ENCODE measurements around the gene RTL9. TPM values are rescaled to one million over a fixed set of nuclear protein-coding genes. Genes with fewer than 3 reads are reported as not detected.

Gene RTL9
- total RNA-seq, 1 donor from 2014 or later = not detected

DNA sequence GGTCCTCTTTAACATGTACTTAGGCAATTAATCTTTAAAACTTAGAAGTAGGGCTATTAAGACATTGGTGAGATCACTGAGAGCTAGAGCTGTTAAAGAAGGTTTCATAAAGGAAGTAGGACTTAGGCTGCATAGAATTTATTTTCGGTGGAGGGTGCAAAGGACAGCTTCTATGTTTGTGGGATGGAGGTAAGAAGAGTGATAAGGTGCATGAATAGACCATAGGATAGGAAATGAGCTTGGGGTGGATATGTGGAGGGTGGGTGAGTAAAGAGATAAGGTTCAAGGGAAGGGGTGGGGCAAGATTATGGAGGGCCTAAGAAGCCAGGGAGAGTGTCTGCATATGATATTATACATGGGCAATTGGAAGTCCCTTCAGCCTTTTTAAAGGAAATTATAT is 15.9 kb downstream of the RTL9 start:
- intact Hi-C loops (cut with micrococcal nuclease) = no loop called here
- Mint-ChIP-seq H3K4me3 (ENCODE audit: low read depth) (no peak overlapping the region), H3K36me3 (ENCODE audit: low read depth) (no peaks in the 10 kb centered on the region), H3K9me3 (no peaks in the 10 kb centered on the region), H3K27ac (no peak overlapping the region), H3K27me3 (ENCODE audit: low read depth) (peaks cover 2% of the 10 kb centered on the region), H3K4me1 (ENCODE audit: low read depth) (no peaks in the 10 kb centered on the region)
- no peak for DNase-seq (ENCODE audit: low spot score)

DNA sequence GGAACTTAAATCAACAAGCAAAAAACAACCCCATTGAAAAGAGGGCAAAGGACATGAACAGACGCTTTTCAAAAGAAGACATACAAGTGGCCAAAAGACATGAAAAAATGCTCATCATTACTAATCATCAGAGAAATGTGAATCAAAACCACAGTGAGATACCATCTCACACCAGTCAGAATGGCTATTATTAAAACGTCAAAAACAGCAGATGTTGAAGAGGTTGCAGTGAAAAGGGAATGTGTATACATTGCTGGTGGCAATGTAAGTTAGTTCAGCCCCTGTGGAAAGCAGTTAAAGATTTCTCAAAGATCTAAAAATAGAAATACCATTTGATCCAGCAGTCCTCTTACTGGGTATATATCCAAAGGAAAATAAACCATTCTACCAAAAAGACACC is 22.6 kb downstream of the RTL9 start:
- H3K4me3 Mint-ChIP-seq (ENCODE audit: low read depth) = no peak overlapping the region
- no peaks in the 10 kb centered on the region for H3K9me3 Mint-ChIP-seq
- H3K4me1 Mint-ChIP-seq (ENCODE audit: low read depth) = no peaks in the 10 kb centered on the region
- H3K27ac Mint-ChIP-seq = no peak overlapping the region
- peaks cover 2% of the 10 kb centered on the region for H3K27me3 Mint-ChIP-seq (ENCODE audit: low read depth)
- intact Hi-C loops (cut with micrococcal nuclease) = no loop called here
- H3K36me3 Mint-ChIP-seq (ENCODE audit: low read depth) = no peaks in the 10 kb centered on the region
- no peak for DNase-seq (ENCODE audit: low spot score)

DNA sequence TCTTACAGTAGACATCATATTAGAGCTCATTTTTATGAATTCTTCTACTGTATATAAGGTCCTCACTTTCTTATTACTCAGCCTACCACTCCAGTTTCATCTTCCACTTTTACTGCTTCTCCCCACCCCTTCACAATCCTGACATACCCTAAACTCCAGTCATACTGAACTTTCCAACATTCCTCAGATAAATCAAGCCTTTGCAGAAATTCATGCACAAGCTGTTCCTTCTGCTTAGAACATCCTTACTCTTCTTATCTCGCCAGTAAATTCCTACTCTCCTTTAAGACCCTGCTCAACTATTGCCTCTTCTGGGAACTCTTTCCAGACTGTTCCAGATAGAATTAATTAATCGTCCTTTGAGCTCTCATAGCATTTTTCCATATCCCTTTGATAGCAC is 24.8 kb downstream of the RTL9 start:
- H3K4me1 Mint-ChIP-seq (ENCODE audit: low read depth) = no peaks in the 10 kb centered on the region
- H3K4me3 Mint-ChIP-seq (ENCODE audit: low read depth) = no peak overlapping the region
- no peaks in the 10 kb centered on the region for H3K9me3 Mint-ChIP-seq
- intact Hi-C loops (cut with micrococcal nuclease) = no loop called here
- H3K27me3 Mint-ChIP-seq (ENCODE audit: low read depth) = peaks cover 5% of the 10 kb centered on the region
- no peak overlapping the region for H3K27ac Mint-ChIP-seq
- DNase-seq (ENCODE audit: low spot score) = no peak
- no peaks in the 10 kb centered on the region for H3K36me3 Mint-ChIP-seq (ENCODE audit: low read depth)

DNA sequence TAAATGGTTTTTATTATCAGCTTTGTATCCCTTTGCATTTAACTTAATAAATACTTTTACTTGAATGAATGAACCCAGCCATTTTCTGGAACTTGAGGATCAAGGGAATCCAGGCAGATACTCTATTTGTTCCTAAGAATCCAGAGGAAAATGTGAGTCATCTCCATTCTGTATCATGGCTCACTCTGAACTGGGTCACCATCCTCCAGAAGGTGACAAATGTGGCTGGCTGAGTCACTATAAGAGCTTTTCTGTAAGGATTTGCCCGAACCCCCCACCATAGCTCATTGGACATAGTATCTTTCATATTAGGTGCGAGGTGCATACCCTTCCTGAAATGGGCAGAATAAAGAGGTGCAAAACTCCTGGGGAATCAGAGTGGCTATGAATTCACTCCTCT is 25.8 kb downstream of the RTL9 start:
- intact Hi-C loops (cut with micrococcal nuclease) = no loop called here
- DNase-seq (ENCODE audit: low spot score) = no peak
- H3K4me1 Mint-ChIP-seq (ENCODE audit: low read depth) = no peaks in the 10 kb centered on the region
- H3K27me3 Mint-ChIP-seq (ENCODE audit: low read depth) = peaks cover 5% of the 10 kb centered on the region
- H3K36me3 Mint-ChIP-seq (ENCODE audit: low read depth) = no peaks in the 10 kb centered on the region
- H3K4me3 Mint-ChIP-seq (ENCODE audit: low read depth) = no peak overlapping the region
- no peaks in the 10 kb centered on the region for H3K9me3 Mint-ChIP-seq
- H3K27ac Mint-ChIP-seq = no peak overlapping the region

DNA sequence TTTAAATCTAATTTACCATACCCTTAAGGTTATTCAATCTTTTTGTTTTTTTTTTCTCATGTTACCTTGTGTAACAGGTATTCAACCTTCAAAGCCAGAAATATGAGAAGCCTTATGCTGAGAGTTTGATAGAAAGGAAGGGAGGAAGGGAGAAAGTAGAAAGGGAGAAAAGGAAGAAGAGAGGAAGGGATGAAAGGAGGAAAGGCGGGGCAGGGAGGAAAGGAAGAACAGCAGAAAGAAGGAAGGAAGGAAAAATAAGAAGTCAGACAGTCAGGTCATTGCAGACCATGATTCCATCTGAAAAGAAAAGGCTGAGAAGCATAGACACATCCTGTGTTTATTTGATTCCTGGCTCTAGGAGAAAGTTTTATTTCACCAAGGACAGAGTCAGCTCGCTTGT is 30.9 kb downstream of the RTL9 start:
- intact Hi-C loops (cut with micrococcal nuclease) = no loop called here
- DNase-seq (ENCODE audit: low spot score) = no peak
- no peaks in the 10 kb centered on the region for H3K4me1 Mint-ChIP-seq (ENCODE audit: low read depth)
- H3K9me3 Mint-ChIP-seq = no peaks in the 10 kb centered on the region
- H3K27me3 Mint-ChIP-seq (ENCODE audit: low read depth) = peaks cover 10% of the 10 kb centered on the region
- H3K27ac Mint-ChIP-seq = no peak overlapping the region
- H3K4me3 Mint-ChIP-seq (ENCODE audit: low read depth) = no peak overlapping the region
- H3K36me3 Mint-ChIP-seq (ENCODE audit: low read depth) = no peaks in the 10 kb centered on the region

DNA sequence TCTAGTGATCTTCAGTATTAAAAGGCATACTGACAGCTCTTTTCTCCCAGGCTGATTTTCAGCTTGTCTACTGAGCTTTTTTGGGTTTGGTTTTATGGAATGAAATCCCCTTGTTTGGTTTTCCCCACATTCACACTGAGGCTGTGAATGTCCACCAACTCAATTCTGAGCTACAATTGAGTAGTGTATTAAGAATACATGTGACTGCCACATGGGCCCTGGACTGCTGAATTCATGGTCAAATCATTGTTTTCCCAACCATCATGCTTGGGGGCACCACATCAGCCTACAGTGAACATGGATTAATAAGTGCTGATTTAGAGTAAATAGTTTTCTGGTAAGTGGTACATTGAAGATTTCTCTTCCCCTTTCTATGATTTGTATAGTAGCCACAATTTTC is 32.4 kb downstream of the RTL9 start:
- Mint-ChIP-seq H3K36me3 (ENCODE audit: low read depth) (no peaks in the 10 kb centered on the region), H3K9me3 (no peaks in the 10 kb centered on the region), H3K27ac (no peak overlapping the region), H3K4me1 (ENCODE audit: low read depth) (no peaks in the 10 kb centered on the region), H3K4me3 (ENCODE audit: low read depth) (no peak overlapping the region), H3K27me3 (ENCODE audit: low read depth) (peaks cover 10% of the 10 kb centered on the region)
- intact Hi-C loops (cut with micrococcal nuclease) = no loop called here
- no peak for DNase-seq (ENCODE audit: low spot score)

DNA sequence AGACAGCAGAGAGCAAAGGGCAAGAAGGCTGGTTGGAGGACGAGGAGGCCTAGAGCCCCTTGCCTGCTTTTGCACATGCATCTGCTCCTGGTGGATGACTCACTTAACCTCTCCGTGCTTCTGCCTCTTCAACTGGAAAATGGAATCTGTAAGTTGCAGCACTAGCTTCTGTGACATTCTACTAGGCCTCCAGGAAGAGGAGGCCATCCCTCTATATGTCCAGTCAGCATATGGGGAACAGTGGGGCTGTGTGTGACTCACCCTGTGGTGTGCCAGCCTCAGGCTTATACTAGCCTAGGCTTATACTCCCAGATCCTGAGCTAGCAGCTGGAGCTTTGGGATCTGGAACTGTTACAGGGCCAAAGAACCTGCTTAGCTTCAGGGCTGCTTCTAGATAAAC is 36.0 kb downstream of the RTL9 start:
- Mint-ChIP-seq H3K4me1 (ENCODE audit: low read depth) (no peaks in the 10 kb centered on the region), H3K27ac (no peak overlapping the region), H3K27me3 (ENCODE audit: low read depth) (peaks cover 6% of the 10 kb centered on the region), H3K36me3 (ENCODE audit: low read depth) (no peaks in the 10 kb centered on the region), H3K9me3 (no peaks in the 10 kb centered on the region), H3K4me3 (ENCODE audit: low read depth) (no peak overlapping the region)
- intact Hi-C loops (cut with micrococcal nuclease) = no loop called here
- DNase-seq (ENCODE audit: low spot score) = no peak

DNA sequence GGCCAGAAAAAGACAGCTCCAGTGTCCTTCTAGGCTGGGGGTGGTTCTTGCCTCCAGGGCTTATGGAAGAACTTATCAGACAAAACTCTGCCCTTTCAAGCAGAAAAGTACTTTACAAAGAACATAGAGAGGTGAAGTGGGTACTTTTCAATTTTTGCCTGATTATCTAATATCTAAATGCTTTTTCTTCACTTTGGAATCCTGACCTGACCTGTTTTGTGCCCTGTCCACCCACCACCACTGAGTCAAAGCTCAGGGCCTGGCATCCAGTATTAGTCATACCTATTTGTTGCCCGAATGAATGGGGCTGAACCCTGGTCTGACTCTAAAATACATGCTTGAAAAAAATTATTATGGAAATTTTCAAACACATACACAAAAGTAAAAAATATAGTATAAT is 37.2 kb downstream of the RTL9 start:
- intact Hi-C loops (cut with micrococcal nuclease) = no loop called here
- no peaks in the 10 kb centered on the region for H3K4me1 Mint-ChIP-seq (ENCODE audit: low read depth)
- H3K36me3 Mint-ChIP-seq (ENCODE audit: low read depth) = no peaks in the 10 kb centered on the region
- peaks cover 4% of the 10 kb centered on the region for H3K27me3 Mint-ChIP-seq (ENCODE audit: low read depth)
- H3K4me3 Mint-ChIP-seq (ENCODE audit: low read depth) = no peak overlapping the region
- DNase-seq (ENCODE audit: low spot score) = no peak
- H3K27ac Mint-ChIP-seq = no peak overlapping the region
- H3K9me3 Mint-ChIP-seq = no peaks in the 10 kb centered on the region

DNA sequence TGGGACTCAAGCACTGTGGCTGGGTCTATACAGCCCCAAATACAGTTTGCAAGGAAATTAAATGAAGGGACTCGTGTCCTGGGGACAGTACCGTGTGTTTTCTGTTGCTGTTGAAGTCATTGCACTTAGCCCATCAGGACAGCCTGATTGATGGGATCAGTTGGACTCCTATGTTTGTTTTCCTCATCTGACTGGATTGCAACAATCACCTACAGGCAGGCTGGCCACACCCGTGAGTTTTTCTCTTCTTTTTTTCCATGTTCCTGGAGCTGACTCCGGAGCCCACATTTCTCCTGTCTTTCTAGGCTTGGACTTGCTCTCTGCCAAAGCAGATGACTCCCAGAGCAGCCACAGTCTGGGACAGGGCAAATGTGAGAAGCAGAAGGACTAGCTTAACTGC is 38.1 kb downstream of the RTL9 start:
- Mint-ChIP-seq H3K4me3 (ENCODE audit: low read depth) (no peak overlapping the region), H3K27me3 (ENCODE audit: low read depth) (peaks cover 3% of the 10 kb centered on the region), H3K9me3 (no peaks in the 10 kb centered on the region), H3K36me3 (ENCODE audit: low read depth) (no peaks in the 10 kb centered on the region), H3K4me1 (ENCODE audit: low read depth) (no peaks in the 10 kb centered on the region), H3K27ac (no peak overlapping the region)
- intact Hi-C loops (cut with micrococcal nuclease) = no loop called here
- DNase-seq (ENCODE audit: low spot score) = no peak

DNA sequence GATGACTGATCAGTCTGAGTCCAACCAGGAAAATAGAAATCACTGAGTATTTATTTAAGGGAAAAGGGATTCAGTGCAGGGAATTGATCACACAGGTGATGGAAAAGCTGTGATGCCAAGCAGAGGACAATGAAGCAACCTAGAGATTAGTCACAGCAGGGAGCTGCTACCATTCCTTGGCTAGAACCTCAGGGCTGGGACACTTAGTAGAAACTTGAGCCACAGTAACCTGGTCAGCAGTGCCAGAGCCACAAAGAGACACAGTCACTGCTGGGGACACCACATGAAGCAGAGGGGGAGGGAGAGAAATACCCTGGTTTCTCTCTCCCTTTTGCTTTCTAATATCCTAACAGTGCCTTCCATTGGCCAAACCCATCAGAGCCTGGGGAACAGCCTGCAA is 38.7 kb downstream of the RTL9 start:
- H3K27me3 Mint-ChIP-seq (ENCODE audit: low read depth) = peaks cover 6% of the 10 kb centered on the region
- H3K4me3 Mint-ChIP-seq (ENCODE audit: low read depth) = no peak overlapping the region
- no peaks in the 10 kb centered on the region for H3K4me1 Mint-ChIP-seq (ENCODE audit: low read depth)
- no peak for DNase-seq (ENCODE audit: low spot score)
- H3K27ac Mint-ChIP-seq = no peak overlapping the region
- H3K36me3 Mint-ChIP-seq (ENCODE audit: low read depth) = no peaks in the 10 kb centered on the region
- no peaks in the 10 kb centered on the region for H3K9me3 Mint-ChIP-seq
- intact Hi-C loops (cut with micrococcal nuclease) = no loop called here

DNA sequence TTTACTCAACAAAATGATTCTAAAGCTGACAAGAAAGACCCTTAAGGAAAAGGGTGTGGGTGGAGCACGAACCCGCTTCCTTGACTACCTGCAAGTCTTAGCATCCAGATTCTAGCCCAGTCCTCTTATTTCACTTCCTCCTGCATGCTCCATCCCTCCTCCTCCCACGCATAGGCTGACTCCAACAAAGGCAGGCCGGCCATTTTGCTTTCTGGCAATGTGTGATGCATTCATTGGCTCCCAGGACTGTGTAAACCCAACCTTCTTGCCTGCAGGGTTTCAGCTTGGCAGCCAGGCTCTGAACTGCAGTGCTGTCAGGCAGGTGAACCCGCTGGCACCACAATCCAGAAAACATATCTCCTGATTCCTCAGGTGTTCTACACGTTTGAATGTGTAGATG is 39.3 kb downstream of the RTL9 start:
- Mint-ChIP-seq H3K27ac (no peak overlapping the region), H3K4me1 (ENCODE audit: low read depth) (no peaks in the 10 kb centered on the region), H3K27me3 (ENCODE audit: low read depth) (peaks cover 6% of the 10 kb centered on the region), H3K9me3 (no peaks in the 10 kb centered on the region), H3K36me3 (ENCODE audit: low read depth) (no peaks in the 10 kb centered on the region), H3K4me3 (ENCODE audit: low read depth) (no peak overlapping the region)
- intact Hi-C loops (cut with micrococcal nuclease) = no loop called here
- no peak for DNase-seq (ENCODE audit: low spot score)

DNA sequence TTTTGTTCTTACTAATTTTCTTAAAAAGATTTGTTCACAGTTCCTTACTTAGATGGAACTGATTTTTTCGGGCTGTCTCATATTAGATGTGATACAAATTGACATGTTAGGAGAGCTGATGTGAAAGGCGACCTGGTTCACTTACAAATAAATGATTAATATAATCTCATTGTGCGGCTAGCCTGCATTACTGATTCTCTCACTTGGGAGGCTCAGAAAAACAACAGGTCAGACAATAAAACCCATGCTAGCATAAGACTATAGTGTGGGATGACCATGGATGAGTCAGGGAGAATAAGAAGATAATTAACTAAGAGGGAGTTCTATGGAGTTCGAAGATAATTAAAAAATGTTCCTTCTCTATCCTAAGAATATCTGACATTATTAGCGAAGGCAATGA is 40.8 kb downstream of the RTL9 start:
- Mint-ChIP-seq H3K36me3 (ENCODE audit: low read depth) (no peaks in the 10 kb centered on the region), H3K4me1 (ENCODE audit: low read depth) (no peaks in the 10 kb centered on the region), H3K27me3 (ENCODE audit: low read depth) (peaks cover 6% of the 10 kb centered on the region)

DNA sequence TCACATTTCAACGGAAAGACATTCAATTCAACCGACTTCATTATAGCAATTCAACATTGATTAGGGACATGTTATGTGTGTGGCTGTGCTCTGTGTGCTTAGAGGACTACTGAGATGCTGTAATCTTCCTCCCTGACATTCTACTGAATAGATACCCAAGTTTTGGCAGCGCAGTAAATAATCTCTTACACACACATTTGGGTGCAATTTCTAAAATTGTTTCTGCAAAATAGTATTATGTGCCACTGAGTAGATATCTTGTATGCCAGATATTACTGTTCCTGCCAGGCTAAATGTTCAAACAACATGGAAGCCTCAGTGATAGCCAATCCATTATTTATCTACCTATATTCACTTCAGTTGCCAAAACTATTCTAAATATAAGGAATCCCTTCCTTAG is 41.3 kb downstream of the RTL9 start:
- H3K27me3 Mint-ChIP-seq (ENCODE audit: low read depth) = peaks cover 6% of the 10 kb centered on the region
- H3K27ac Mint-ChIP-seq = no peak overlapping the region
- no peak for DNase-seq (ENCODE audit: low spot score)
- intact Hi-C loops (cut with micrococcal nuclease) = no loop called here
- no peak overlapping the region for H3K4me3 Mint-ChIP-seq (ENCODE audit: low read depth)
- no peaks in the 10 kb centered on the region for H3K36me3 Mint-ChIP-seq (ENCODE audit: low read depth)
- H3K4me1 Mint-ChIP-seq (ENCODE audit: low read depth) = no peaks in the 10 kb centered on the region
- no peaks in the 10 kb centered on the region for H3K9me3 Mint-ChIP-seq

More for the DNA sequence above, 40.8 kb downstream of the RTL9 start:
- Mint-ChIP-seq H3K4me3 (ENCODE audit: low read depth) (no peak overlapping the region), H3K27ac (no peak overlapping the region), H3K9me3 (no peaks in the 10 kb centered on the region)
- DNase-seq (ENCODE audit: low spot score) = no peak
- intact Hi-C loops (cut with micrococcal nuclease) = no loop called here

DNA sequence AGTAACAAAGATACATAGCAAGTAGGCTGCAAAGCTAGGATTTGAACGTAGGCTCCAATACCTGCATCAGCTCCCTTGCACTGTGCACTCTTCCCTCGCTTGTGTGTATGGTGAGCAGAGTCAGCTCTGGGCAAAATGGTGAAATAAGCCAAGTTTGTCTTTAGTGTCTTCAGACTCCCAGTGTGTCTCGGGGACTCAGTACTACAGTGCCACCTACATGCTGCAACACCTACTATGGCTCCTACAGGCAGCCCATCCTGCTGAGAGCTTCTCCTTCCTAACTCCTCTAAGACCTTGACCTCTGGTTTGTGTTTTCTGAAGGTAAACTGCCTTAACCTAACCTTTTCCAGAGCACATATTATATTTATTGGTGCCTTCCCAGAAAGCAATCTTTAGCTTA is 42.5 kb downstream of the RTL9 start:
- peaks cover 6% of the 10 kb centered on the region for H3K27me3 Mint-ChIP-seq (ENCODE audit: low read depth)
- no peaks in the 10 kb centered on the region for H3K36me3 Mint-ChIP-seq (ENCODE audit: low read depth)
- no peak overlapping the region for H3K4me3 Mint-ChIP-seq (ENCODE audit: low read depth)
- no peaks in the 10 kb centered on the region for H3K9me3 Mint-ChIP-seq
- no peak overlapping the region for H3K27ac Mint-ChIP-seq
- DNase-seq (ENCODE audit: low spot score) = no peak
- intact Hi-C loops (cut with micrococcal nuclease) = no loop called here
- no peaks in the 10 kb centered on the region for H3K4me1 Mint-ChIP-seq (ENCODE audit: low read depth)
